Tibial nerve (tissue), 4 donors: ENCODE data around the gene ECHDC3.

Experiments
- EP300 ChIP-seq, 2 donors: sonication (generic); formaldehyde crosslinking; IDR thresholded peaks; one replicate each; pipeline ENCODE4 v1.6.1; 2017; ENCODE audit warnings: antibody characterized with exemption in 2 of 2, mild to moderate bottlenecking in 1 of 2
- POLR2A ChIP-seq, 2 donors: fragments of 450-650 bp; IDR thresholded peaks; one replicate each; pipeline ENCODE4 v1.6.1; 2017; ENCODE audit warnings: antibody characterized with exemption in 2 of 2, mild to moderate bottlenecking in 2 of 2, moderate library complexity in 2 of 2
- TF ChIP-seq, protein P1 (sequence below), 5 experiments: fragments of 200-600 bp in 3 of 5; fragments of 450-650 bp in 2 of 5; sonication (generic) in 3 of 5; IDR thresholded peaks; one replicate each; pipeline ENCODE4 v1.5.1; 2016 to 2019; ENCODE audit warnings: antibody characterized with exemption in 5 of 5, mild to moderate bottlenecking in 3 of 5, moderate library complexity in 2 of 5

DNA sequence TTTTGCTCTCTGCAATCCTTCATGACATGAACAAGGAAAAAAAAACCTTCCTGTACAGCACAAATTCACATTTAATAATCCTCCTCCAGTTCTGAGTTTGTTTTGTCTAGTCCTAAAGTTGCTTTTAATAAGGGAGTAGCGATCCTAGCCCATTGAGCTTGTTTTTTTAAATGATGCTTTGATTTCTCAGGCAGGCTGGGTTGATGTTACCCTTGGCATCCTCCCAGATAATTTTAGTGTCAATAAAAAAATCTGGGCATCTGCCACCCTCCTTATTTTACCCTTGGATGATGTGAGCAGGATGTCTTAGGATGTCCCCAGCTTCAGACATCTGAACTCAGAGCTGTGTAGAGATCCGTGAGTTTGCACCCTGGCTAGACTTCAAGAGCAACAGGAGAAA, 47.1 kb downstream of the ECHDC3 start:
- TF ChIP-seq, protein P1, sequence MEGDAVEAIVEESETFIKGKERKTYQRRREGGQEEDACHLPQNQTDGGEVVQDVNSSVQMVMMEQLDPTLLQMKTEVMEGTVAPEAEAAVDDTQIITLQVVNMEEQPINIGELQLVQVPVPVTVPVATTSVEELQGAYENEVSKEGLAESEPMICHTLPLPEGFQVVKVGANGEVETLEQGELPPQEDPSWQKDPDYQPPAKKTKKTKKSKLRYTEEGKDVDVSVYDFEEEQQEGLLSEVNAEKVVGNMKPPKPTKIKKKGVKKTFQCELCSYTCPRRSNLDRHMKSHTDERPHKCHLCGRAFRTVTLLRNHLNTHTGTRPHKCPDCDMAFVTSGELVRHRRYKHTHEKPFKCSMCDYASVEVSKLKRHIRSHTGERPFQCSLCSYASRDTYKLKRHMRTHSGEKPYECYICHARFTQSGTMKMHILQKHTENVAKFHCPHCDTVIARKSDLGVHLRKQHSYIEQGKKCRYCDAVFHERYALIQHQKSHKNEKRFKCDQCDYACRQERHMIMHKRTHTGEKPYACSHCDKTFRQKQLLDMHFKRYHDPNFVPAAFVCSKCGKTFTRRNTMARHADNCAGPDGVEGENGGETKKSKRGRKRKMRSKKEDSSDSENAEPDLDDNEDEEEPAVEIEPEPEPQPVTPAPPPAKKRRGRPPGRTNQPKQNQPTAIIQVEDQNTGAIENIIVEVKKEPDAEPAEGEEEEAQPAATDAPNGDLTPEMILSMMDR (IDR thresholded peaks at IDR 0.05) = no peak
- TF ChIP-seq POLR2A (IDR thresholded peaks at IDR 0.05) (no peak), EP300 (IDR thresholded peaks at IDR 0.05) (no peak)
